ENCODE measurements around the gene ETF1.

The ETF1 gene

GRCh38 chr5:138464388-138465260 is 78.4 kb downstream of the ETF1 start:
- peak overlapping the region; percentile 98 for H3K27ac ChIP-seq
- TF ChIP-seq CTCF (IDR thresholded peaks at IDR 0.05): peak; percentile 83
- TF ChIP-seq ZFX (IDR thresholded peaks at IDR 0.05; ENCODE audit: borderline replicate concordance): no peak

GRCh38 chr5:138464008-138464387 is 79.0 kb downstream of the ETF1 start:
- TF ChIP-seq ZFX (IDR thresholded peaks at IDR 0.05; ENCODE audit: borderline replicate concordance) (no peak), CTCF (IDR thresholded peaks at IDR 0.05) (peak; percentile 98)
- H3K27ac ChIP-seq: peak overlapping the region; percentile 98

GRCh38 chr5:138463419-138464007 is 79.5 kb downstream of the ETF1 start:
- peak overlapping the region; percentile 98 for H3K27ac ChIP-seq
- TF ChIP-seq CTCF (IDR thresholded peaks at IDR 0.05): no peak

- peak overlapping the region; percentile 98 for H3K27ac ChIP-seq
- TF ChIP-seq CTCF (IDR thresholded peaks at IDR 0.05) (0 out of 2 replicates have a peak, but pooled peaks have one; percentile 11), ZFX (IDR thresholded peaks at IDR 0.05; ENCODE audit: borderline replicate concordance) (no peak)
Measured at GRCh38 chr5:138461343-138462125, 81.5 kb downstream of the ETF1 start.

GRCh38 chr5:138460032-138460693 is 82.9 kb downstream of the ETF1 start:
- H3K27ac ChIP-seq: peak overlapping the region; percentile 98
- TF ChIP-seq ZFX (IDR thresholded peaks at IDR 0.05; ENCODE audit: borderline replicate concordance) (no peak), CTCF (IDR thresholded peaks at IDR 0.05) (no peak)

GRCh38 chr5:138459311-138459933 is 83.6 kb downstream of the ETF1 start:
- TF ChIP-seq ZFX (IDR thresholded peaks at IDR 0.05; ENCODE audit: borderline replicate concordance): no peak
- no peak for TF ChIP-seq CTCF (IDR thresholded peaks at IDR 0.05)
- H3K27ac ChIP-seq: no peak overlapping the region

Data from 22Rv1 (cell line).